ENCODE data around the gene FRMD5. TPM values are rescaled to one million over a fixed set of nuclear protein-coding genes. Genes with fewer than 3 reads are reported as not detected.

Gene FRMD5
- total RNA-seq, 1 donor from 2014 or later: 42.5 TPM

DNA sequence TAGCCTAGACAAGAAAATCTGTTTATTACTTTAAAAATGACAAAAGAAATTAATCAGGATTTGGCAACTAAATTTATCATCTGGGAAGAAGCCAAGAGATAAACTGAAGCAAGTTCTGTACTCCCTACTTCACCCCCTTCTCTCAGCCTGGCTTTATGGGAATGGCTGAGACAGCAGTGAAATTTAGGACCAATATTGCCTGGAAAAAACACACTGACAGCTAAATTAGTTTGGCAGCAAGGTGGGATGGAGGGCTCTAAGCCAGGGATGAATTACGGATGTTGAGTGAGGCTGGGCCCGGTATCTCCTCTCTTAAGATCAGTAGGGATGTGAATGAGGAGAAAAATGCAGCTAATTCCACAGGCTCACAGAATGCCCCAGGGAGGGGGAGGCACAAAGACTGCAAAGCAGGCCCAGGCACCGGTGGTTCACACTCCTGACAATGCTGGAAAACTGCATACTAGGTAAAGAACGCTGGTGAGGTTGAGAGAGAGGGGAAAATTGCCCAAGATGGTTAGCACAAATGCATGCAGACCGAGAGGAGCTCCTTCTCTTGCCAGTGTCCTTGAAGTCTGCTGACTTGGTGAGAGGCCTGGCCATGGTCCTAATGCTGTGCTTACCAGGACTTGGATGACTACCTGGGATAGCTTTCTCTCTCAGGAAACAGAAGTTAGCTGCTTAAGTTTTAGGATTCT is 279.3 kb downstream of the FRMD5 start:
- ATAC-seq (peak; percentile 18), DNase-seq (no peak)
- intact Hi-C loops (cut with micrococcal nuclease): no loop called here

DNA sequence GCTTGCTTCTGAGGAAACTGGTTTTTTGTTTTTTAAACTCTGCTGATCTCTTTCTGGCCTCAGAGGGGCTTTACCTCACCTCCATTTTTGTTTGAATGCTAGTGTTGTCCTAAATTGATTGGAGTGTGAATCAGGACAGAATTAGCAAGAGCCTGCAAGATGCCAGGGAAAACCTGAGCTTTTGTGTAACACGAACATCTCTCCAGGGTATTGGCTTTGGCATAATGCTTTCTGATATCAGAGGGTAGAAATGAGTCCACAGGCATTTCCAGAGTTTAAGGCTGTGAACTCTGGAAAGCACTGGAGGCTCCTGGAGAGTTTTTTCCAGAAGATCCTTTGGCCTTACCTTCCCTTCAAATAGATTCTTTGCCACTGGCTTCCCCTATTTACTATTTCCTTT is 281.1 kb downstream of the FRMD5 start:
- intact Hi-C loops (cut with micrococcal nuclease): no loop called here
- ATAC-seq: no peak
- DNase-seq: no peak

DNA sequence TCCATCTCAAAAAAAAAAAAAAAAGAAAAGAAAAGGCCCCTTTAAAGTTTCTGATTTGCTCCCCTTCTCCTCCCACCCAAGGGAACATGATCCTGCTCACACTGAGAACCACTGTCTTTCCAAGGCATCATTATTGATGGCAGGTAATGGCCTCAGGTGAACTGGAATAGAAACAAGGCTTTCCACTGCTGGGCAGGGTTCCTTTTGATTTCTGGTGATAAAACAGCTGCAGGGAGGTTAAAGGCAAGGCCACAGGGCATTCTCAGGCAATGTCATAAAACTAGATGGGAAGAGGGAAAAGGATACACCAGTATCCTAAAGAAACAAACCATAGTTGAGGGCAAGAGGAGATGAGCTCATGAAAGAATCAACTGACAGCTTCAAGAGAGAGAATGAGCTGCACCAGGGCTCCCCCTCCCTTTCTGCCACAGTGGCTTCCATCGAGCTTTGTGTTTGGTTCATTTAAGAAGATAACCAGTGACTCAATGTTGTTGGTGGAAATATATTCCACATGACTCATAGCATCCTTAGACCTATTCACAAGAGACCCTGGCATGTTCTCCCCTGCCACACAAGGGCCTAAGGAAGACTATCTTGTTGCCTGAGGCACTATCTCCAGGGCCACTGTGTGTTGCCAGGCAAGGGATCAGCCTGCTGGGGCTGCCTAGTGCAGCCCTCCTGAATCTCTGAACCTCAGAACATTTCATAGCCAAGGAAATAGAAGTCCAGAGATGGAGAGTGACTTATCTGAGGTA is 281.9 kb downstream of the FRMD5 start:
- peak; percentile 88 for ATAC-seq
- intact Hi-C loops (cut with micrococcal nuclease): no loop called here
- DNase-seq: no peak

DNA sequence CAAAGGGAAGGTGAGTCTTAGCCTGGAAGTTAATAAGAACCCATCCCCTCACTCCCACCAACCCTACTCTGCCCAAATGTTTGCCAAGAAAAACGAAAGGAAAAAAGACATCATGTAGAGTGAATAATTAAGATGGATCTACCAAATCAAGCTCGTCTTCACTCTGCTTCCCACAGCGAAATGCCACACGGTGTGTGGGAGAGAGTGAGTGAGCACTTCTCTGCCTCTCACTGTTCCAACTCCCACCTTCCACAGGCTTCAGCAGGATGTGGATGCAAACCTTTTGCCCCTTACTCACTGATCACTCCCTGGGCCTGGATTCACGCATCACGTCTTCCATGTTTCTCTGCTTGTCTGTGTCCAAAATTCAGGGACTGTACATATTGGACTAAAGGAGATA is 282.9 kb downstream of the FRMD5 start:
- ATAC-seq: no peak
- no peak for DNase-seq
- intact Hi-C loops (cut with micrococcal nuclease): no loop called here

DNA sequence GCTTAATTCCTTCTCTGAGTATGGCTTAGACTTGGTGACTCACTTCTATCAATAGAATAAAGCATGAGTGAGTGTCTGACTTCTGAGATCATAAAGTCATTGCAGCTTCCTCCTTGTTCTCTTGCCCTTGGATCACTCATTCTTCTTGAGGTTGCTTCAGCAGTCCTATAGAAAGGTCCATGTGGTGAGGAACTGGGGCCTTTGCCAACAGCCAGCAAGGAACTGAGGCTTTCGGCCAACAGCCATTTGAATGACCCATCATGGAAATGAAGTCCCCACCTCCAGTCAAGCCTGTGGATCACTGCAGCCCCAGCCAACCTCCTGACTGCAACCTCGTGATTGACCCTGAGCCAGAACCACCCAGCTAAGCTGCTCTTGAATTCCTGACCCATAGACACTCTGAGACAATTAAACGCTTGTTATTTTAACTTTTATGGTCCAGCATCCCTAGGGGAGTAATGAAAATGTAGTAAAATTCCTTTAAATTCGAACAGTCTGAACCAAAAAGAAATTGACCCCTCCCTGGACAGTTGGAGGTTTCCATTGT is 283.8 kb downstream of the FRMD5 start:
- intact Hi-C loops (cut with micrococcal nuclease): no loop called here
- ATAC-seq (peak; percentile 72), DNase-seq (peak; percentile 62)

DNA sequence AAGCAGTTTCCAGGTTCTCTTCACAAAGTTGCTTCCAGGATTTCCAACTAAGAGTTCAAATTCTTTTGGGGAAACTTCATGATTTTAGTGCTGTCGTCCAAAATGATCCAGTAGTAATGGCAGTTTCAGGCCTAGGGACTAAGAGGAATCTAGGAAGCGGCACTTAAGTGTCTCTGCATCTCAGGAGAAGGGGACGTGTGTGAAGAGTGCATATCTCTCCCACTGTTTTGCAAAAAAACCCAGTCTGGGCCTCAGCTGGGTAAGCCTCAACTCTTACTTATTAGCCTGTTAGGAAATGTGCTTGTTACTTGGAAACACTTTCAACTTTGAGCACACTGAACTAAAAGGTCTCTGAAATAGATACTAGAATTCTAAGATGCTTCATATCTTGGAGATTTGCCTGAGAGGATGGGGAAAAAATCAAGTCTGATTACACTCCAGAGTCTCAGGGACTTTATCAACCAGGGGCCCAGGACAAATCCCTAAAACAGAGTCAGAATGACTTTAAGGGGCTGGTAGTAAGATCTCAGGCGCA is 286.5 kb downstream of the FRMD5 start:
- DNase-seq (no peak), ATAC-seq (no peak)
- intact Hi-C loops (cut with micrococcal nuclease): loop anchor here (10.0 kb wide), 1 partner anchor 306 kb away; no protein-coding TSS in a partner anchor

DNA sequence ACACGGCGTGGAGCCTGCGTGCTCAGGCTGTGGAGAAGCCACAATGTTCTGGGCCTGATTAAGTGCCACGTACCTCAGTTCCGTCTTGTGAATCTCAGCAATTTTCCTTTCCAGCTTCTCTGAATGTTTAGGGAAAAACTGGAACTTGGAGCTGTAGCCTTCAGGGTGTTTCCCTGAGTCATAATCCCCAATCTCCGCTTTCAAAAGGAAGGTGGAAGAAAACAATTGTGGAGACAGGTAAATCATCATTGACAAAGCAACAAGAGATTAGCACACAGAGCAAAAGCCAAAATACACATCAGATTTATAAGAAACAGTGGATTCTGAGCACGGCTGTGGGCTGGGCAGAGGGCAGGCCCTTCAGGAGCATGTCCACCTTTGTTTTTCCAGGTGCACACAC is 289.3 kb downstream of the FRMD5 start:
- DNase-seq (no peak), ATAC-seq (no peak)
- intact Hi-C loops (cut with micrococcal nuclease): loop anchor here (10.0 kb wide), 1 partner anchor 309 kb away; no protein-coding TSS in a partner anchor

DNA sequence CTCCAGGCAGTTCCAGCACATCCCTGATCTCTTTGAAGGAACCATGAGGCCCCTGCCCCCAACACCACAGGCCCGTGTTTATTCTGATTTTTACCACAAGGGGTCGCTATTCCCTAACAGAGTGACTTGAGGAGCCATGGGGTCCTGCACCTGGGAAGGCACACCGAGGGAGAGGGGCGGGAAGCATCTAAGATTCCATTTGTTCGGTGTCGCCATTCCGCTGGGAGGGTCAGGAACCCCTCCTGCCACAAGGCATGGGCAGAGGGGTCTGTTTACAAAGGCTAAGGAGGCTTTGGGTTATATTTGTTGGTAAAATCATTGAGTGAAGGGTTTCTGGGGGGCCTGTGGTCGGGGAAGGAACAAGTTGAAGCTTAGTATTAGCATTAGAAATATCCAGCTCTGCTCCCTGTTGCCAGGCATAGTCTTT is 291.2 kb downstream of the FRMD5 start:
- intact Hi-C loops (cut with micrococcal nuclease): loop anchor here (5.0 to 10.0 kb wide), 2 partner anchors 163 to 311 kb away; no protein-coding TSS in a partner anchor
- DNase-seq: peak; percentile 33
- peak; percentile 83 for ATAC-seq

DNA sequence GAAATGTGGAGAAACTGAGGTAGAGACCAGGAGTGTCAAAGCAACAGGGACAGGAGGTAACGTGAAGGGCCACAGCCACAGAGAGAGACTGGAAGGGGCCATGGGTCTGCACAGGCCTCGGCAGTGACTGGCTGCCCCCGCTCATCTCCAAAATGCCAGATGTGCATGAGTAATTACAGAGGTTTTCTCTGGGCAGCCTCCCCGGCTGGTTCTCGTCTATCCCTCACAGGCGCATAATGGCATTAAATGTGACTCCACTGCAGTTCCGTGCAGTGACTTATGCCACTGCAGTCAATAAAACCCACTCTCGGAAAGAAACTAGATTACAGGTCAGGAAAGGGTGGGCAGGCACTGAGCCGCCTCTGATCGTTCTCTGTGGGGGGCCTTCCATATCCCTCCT is 293.6 kb downstream of the FRMD5 start:
- intact Hi-C loops (cut with micrococcal nuclease): loop anchor here (5.0 to 10.0 kb wide), 2 partner anchors 166 to 313 kb away; no protein-coding TSS in a partner anchor
- ATAC-seq (no peak), DNase-seq (no peak)

DNA sequence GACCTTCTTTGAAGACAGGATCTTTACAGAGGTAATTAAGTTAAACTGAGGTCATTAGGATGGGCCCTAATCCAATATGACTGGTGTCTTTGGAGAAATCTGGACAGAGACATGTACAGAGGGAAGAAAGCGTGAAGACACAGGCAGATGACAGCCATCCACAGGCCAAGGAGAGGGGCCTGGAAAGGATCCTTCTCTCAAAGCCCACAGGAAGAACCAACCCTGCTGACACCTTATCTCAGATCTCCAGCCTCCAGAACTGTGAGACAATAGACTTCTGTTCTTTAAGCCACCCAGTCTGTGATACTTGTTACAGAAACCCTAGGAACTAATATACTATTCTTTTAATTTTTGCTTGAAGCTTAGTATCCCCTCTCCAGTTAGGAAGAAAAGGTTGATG is 294.1 kb downstream of the FRMD5 start:
- DNase-seq (no peak), ATAC-seq (no peak)
- intact Hi-C loops (cut with micrococcal nuclease): loop anchor here (5.0 to 10.0 kb wide), 2 partner anchors 166 to 314 kb away; no protein-coding TSS in a partner anchor

DNA sequence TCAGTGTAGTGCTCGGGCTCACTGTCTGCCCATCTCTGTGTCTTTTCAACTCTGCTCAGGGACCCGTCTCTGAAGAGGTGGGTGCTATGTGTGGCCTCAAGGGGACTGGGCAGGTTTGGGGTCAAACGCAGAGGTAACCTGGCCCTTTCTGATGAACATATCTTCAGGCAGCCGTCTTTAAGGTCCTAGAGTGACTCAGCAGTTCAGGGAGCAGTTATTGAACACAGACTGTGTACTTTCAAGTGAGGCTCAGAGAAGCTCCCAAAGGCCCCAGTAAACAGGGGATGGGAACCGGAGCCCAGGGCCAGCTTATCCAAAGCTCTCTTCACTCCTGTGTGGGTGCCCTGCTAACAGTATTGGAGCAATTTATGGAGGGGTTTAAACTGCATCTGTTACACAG is 295.1 kb downstream of the FRMD5 start:
- ATAC-seq: no peak
- no peak for DNase-seq
- intact Hi-C loops (cut with micrococcal nuclease): loop anchor here (5.0 to 10.0 kb wide), 2 partner anchors 167 to 315 kb away; no protein-coding TSS in a partner anchor

DNA sequence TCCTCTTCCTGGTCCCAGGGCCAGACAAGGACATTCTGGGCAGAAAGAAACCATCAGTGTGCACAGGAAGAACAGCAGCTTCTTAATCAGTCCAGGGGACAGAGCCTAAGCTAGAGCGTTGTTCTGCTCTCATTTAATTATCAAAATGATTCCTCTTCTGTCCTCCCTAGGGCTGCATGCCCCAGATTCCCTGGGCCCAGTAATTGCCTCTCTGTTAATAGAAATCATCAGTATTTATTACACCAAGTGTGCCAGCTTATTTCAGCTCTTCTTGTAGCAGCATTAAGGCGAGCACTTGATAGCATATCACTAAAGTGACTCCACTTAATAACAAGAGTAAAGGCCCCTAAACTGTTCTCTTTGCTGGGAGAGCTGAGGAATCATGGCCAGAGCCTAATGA is 296.2 kb downstream of the FRMD5 start:
- DNase-seq (no peak), ATAC-seq (no peak)
- intact Hi-C loops (cut with micrococcal nuclease): no loop called here

DNA sequence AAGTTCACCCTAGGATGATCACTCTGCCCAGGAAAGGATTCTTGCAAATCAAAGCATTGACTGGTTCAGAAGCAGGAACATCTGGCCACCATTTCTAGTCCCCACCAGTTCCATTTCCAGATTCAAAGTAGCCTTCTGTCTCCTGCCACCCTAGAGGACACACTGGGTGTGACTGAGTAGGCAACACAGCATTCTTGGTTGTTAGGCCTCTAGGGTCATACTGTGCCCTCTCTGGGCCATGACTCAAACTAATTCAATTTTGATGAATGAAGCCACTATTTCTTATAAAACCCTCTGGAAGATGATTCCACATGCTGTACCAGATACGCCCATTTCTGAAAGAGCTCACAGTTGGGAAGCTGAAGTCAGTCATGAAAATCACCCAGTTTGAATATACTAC is 298.5 kb downstream of the FRMD5 start:
- intact Hi-C loops (cut with micrococcal nuclease): no loop called here
- ATAC-seq (no peak), DNase-seq (no peak)

DNA sequence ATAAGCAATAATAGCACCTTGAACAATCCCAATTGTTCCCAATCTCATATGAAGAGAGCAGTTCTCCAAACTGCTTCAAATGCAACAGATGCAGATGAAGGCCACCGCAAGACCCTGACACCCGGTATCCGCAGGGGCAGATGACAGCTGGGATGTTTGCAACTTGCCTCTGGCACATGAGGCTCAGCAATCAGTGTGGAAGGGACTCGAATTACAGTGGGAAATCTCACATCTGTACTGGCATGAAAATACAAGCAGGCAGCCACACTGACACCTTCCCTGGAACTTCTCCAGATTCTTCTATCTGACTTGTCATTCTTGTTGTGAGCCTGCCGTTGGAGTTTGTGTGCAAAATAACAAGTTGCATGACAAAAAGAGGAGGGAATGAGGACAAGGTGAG is 299.5 kb downstream of the FRMD5 start:
- no peak for DNase-seq
- no peak for ATAC-seq
- intact Hi-C loops (cut with micrococcal nuclease): no loop called here

DNA sequence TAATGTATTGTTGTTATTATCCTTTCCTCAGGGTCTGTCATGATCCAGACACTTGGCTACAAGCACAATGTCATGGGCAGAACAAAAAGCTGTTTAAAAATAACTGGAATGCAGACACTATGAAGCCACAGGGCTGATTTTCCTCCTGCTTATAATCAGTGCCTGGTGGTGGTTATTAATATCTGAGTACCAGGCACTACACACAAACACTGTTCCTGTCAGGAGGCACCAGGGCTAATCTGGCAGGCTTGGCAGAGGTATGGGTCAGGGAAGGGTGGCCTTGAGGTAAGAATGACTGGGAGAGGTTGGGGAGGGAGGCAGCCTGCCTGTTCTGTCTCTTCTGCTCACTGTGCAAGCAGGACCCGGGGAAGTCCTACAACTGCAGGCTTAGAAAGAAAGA is 301.1 kb downstream of the FRMD5 start:
- ATAC-seq: peak; percentile 96
- intact Hi-C loops (cut with micrococcal nuclease): no loop called here
- DNase-seq: peak; percentile 76

DNA sequence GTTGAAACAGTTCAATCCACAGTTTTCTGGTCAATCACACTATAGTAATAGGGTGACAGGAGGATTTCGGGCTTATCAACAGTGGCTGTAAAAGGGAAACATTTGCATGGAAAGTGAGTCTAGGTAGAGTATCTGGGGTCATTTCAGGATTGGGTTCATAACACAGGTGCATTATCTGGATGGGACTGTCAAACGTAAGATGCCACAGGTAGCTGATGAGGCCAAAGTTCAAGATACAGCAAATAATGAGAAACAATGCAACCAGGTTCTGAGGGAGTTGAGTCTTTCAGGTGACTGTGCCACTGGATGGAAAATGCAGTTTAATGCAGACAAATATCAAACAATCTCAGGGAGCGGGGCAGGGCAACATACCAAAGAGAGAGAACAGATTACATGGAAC is 306.0 kb downstream of the FRMD5 start:
- intact Hi-C loops (cut with micrococcal nuclease): no loop called here
- no peak for DNase-seq
- ATAC-seq: no peak

DNA sequence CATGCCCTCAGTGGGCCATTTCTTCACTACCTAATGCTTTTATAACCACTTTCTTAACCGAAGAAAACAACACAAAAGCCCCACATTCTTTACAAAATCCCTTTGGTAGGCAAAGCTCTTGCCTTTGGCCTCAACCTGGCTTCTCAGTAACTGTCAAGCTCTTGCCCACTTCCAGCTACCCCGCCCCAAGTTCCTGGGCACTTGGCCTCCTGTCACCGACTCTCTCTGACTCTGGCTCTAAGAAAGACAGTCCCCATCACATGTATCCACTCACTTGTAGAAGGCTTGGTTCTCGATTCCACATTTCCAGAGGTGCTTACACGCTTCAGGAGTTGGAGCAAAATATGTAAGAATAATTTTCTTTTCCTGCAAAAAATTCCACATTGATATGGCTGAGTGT is 307.2 kb downstream of the FRMD5 start:
- intact Hi-C loops (cut with micrococcal nuclease): no loop called here
- ATAC-seq: no peak
- DNase-seq: no peak

DNA sequence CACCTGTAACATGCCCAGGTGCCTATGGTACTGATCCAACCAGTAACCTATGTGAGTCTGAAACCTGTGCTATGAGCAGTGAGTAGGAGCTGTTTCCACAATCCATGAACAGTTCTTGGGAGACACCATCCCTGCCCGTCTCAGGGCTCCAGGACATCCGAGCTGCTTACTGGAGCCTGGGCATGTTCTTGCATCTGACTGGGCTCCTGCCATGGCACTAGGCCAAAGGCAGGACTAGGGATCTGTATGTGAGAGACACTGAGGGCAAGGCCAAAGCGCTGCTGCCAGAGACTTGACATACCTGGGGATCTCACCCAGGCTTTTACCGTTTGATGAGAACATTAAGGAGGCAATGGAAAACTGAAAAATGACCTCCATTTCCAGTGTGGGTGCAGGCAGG is 308.5 kb downstream of the FRMD5 start:
- intact Hi-C loops (cut with micrococcal nuclease): no loop called here
- DNase-seq (peak; percentile 62), ATAC-seq (peak; percentile 70)

DNA sequence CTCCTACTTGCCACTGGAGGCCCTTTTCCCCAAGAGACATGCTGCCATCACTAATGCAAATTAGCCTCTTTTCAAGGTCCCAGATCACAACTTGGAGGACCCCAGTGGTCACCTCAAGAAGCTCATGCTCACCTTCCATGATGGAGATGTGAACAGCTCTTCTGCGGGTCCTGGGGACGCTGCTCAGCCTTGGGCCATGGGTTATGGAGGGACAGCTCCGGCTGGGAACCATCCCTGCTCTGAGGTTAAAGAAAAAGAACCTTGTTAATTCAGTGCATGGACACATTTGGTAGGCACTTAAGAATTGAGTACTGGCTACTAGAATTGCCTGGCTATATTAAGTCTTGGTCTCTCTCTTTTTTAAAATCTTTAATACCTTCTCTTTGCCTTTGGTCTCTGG is 311.5 kb downstream of the FRMD5 start:
- ATAC-seq: no peak
- intact Hi-C loops (cut with micrococcal nuclease): no loop called here
- no peak for DNase-seq

DNA sequence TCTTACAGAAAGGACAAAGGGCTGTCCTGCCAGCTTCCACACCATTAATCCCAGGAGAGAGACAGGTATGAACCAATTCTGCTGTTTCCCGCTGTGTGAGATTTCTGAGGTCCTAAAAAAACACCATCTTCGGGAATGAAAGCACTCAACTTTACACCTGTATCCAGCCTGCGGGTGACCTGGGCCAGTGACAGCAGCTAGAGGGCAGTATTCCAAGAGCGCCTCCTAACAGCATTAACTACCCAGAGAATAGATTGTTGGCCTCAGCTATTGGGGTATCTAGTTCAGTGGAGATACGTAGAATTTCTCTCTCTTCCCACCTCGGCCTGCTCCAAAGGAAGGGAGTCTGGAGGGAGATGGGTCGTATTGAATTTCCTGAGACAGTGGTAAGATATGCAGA is 313.1 kb downstream of the FRMD5 start:
- ATAC-seq (no peak), DNase-seq (no peak)
- intact Hi-C loops (cut with micrococcal nuclease): no loop called here
